Fibroblast of the aortic adventitia (primary cell): ENCODE measurements around the gene EFNA5. TPM values are rescaled to one million over a fixed set of nuclear protein-coding genes. Genes with fewer than 3 reads are reported as not detected.

Source experiments
- DNase-seq: peaks from one replicate; pipeline ENCODE4 v3.0.0-alpha.2; 2010; ENCODE audit warnings: low read depth
- H3K4me3 ChIP-seq: 2 replicates; pipeline ENCODE4 v1.5.1; 2011; ENCODE audit warnings: low read depth, mild to moderate bottlenecking, control low read depth, low read length, moderate library complexity
- CTCF ChIP-seq: IDR thresholded peaks from 2 replicates; pipeline ENCODE4 v1.5.1; 2011; ENCODE audit warnings: mild to moderate bottlenecking, low read length, control low read depth, inconsistent platforms; ENCODE audit not compliant: insufficient read depth
- total RNA-seq: library from RNA; depleted of rRNA; stranded (reverse); fragments of >200 nt; gene quantifications from 2 replicates; pipeline ENCODE4 v1.2.3, GENCODE V29; 2012; ENCODE audit warnings: low replicate concordance

Gene EFNA5
- total RNA-seq, 1 donor: 33.1 TPM

GRCh38 chr5:107661038-107661649 is 9.6 kb downstream of the EFNA5 start:
- TF ChIP-seq CTCF: no peak
- no peak overlapping the region for H3K4me3 ChIP-seq
- no peak for DNase-seq

- TF ChIP-seq CTCF: no peak
- no peak for DNase-seq
- H3K4me3 ChIP-seq: no peak overlapping the region
Observed at GRCh38 chr5:107658528-107658927, 12.2 kb downstream of the EFNA5 start.

GRCh38 chr5:107655831-107656230 is 14.9 kb downstream of the EFNA5 start:
- DNase-seq: no peak
- no peak for TF ChIP-seq CTCF

GRCh38 chr5:107654827-107655226 is 15.9 kb downstream of the EFNA5 start:
- TF ChIP-seq CTCF: no peak
- H3K4me3 ChIP-seq: no peak overlapping the region
- no peak for DNase-seq

More at GRCh38 chr5:107655831-107656230, 14.9 kb downstream of the EFNA5 start:
- no peak overlapping the region for H3K4me3 ChIP-seq

GRCh38 chr5:107653685-107654084 is 17.1 kb downstream of the EFNA5 start:
- H3K4me3 ChIP-seq: no peak overlapping the region
- no peak for DNase-seq
- TF ChIP-seq CTCF: no peak

- no peak overlapping the region for H3K4me3 ChIP-seq
- TF ChIP-seq CTCF: no peak
- no peak for DNase-seq
Observed at GRCh38 chr5:107652839-107653607, 17.7 kb downstream of the EFNA5 start.
